Dendritic cell treated with granulocyte-macrophage colony-stimulating factor and Interleukin-4, amounts not matched to agents 40 ng/mL and 50 ng/mL, for 4 days (primary cell): Measurements from ENCODE around the gene FXYD4.

Experiments used
- H3K27ac Mint-ChIP-seq: one replicate; pipeline ENCODE4 v1.8.0; 2022; ENCODE audit warnings: mild to moderate bottlenecking, mixed read lengths
- H3K27me3 Mint-ChIP-seq: one replicate; pipeline ENCODE4 v1.8.0; 2022; ENCODE audit warnings: mild to moderate bottlenecking, mixed read lengths
- H3K36me3 Mint-ChIP-seq: one replicate; pipeline ENCODE4 v1.8.0; 2022; ENCODE audit warnings: low read depth, mixed read lengths
- H3K4me1 Mint-ChIP-seq: one replicate; pipeline ENCODE4 v1.8.0; 2022; ENCODE audit warnings: low read depth, mixed read lengths
- H3K4me3 Mint-ChIP-seq: one replicate; pipeline ENCODE4 v1.8.0; 2022; ENCODE audit warnings: mild to moderate bottlenecking, moderate library complexity, mixed read lengths
- H3K9me3 Mint-ChIP-seq: one replicate; pipeline ENCODE4 v1.8.0; 2022; ENCODE audit warnings: mixed read lengths
- intact Hi-C: fragments of 100-400 bp; cut with micrococcal nuclease; formaldehyde crosslinking; loops from one replicate; pipeline ENCODE4 v1.15.0; 2022

Gene FXYD4

DNA sequence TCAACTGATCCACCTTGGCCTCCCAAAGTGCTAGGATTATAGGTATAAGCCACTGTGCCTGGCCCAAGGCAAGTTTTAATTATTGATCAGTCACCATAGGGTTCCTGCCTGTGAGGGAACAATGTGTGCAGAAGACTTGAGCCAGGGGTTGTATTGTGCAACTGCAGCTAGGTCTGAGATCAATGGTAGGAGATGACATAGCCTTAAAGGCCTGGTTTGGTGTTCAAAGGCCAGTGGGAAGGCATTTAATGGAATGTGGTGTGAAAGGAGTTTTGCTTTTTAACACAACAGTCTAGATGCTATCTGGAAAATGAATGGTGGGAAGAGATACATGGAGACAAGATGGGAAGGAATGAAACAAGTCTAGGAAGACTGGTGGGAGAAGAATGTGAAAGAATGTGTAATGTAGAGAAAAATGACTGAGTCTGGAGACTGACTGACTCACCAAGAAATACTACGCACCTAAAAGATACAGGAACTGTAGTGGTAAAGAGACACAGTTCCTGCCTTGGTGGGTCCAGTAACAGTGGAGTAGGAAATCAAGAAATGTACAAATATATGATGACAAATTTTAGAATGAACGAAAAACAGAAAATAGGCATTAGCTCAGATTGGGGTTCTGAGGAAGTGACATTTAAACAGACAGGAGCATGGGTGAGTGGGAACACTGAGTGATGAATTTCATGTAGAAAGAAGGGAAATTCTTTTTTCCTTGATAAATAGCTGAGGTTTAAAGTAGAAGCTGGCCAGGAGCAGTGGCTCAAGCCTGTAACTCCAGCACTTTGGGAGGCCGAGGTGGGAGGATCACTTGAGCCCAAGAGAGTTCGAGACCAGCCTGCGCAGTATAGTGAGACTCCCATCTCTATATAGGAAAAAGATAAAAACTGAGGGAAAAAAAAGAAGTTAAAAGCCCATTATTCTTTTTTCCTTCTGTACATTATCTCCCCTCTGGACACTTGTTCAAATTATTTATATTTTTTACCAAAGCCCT, 28.2 kb downstream of the FXYD4 start:
- peak overlapping the region; percentile 60 for H3K27ac Mint-ChIP-seq
- H3K9me3 Mint-ChIP-seq, result no peaks in the 10 kb centered on the region
- intact Hi-C loops, result loop anchor here (5.0 kb wide), 2 partner anchors 37 to 38 kb away; partner anchors contain the start of gene ZNF487
- H3K4me1 Mint-ChIP-seq, result peaks cover 92% of the 10 kb centered on the region
- H3K27me3 Mint-ChIP-seq, result no peaks in the 10 kb centered on the region
- no peak overlapping the region for H3K4me3 Mint-ChIP-seq
- H3K36me3 Mint-ChIP-seq, result peaks cover 77% of the 10 kb centered on the region

DNA sequence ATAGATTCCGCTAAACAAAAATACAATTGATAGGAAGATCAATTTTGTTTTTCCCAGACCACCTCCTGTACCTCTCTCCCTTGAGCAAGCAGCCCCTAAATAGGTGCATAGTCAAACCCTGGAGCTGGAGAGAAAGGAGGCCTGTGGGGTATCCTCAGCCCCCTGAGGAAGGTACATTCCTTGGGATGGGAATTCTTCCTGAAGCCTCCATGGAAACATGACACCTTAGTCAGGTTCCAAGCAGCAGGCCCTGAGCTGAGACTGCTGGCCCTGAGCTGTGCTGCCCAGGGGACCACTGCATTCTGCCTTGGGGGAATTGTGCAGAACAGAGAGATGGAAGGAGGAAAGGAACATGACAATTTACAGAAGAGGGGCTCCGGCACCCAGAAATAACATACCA, 30.2 kb downstream of the FXYD4 start:
- Mint-ChIP-seq H3K27ac (peak overlapping the region; percentile 29), H3K4me1 (peaks cover 86% of the 10 kb centered on the region), H3K27me3 (no peaks in the 10 kb centered on the region), H3K36me3 (peaks cover 57% of the 10 kb centered on the region), H3K9me3 (no peaks in the 10 kb centered on the region), H3K4me3 (no peak overlapping the region)
- intact Hi-C loops, result no loop called here

DNA sequence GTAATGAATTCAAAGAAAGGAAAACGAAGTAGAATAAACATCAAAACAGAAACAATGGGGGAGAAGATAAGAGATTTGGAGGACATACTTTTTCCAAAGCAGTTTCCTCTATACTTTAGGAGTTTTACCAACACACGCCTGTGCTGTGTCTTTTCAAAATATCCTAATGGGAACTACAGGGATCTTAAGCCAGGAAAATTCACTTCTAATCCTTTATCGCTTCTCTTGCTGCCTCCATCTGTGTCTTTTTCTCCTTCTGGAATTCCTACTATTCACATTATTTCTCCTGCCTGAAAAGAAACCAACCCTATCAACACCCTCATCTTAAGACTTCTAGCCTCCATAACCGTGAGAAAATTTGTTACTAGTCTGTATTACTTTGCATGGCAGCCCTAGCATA, 30.7 kb downstream of the FXYD4 start:
- intact Hi-C loops, result no loop called here

DNA sequence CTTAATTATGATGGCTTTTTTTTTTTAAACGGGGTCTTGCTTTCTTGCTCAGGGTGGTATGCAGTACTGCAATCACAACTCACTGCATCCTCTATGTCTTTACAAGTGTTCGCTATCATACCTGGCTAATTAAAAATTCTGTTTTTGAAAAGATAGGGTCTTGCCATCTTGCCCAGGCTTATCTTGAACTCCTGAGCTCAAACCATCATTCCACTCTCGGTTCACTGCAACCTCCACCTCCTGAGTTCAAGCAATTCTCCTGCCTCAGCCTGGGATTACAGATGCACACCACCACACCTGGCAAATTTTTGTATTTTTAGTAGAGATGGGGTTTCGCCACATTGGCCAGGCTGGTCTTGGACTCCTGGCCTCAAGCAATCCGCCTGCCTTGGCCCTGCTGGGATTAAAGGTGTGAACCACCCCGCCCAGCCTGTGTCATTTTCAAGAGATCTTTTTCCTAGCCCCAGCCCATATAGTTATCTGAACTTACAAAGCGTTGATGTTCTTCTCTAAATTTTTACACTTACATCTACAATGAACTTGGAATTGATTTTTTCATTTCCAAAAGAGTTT, 31.5 kb downstream of the FXYD4 start:
- H3K4me3 Mint-ChIP-seq, result no peak overlapping the region
- H3K27me3 Mint-ChIP-seq, result no peaks in the 10 kb centered on the region
- intact Hi-C loops, result no loop called here
- no peak overlapping the region for H3K27ac Mint-ChIP-seq
- H3K9me3 Mint-ChIP-seq, result no peaks in the 10 kb centered on the region
- peaks cover 59% of the 10 kb centered on the region for H3K36me3 Mint-ChIP-seq
- H3K4me1 Mint-ChIP-seq, result peaks cover 77% of the 10 kb centered on the region

More for the DNA sequence above, 30.7 kb downstream of the FXYD4 start:
- no peak overlapping the region for H3K4me3 Mint-ChIP-seq
- H3K27ac Mint-ChIP-seq, result peak overlapping the region; percentile 29
- no peaks in the 10 kb centered on the region for H3K27me3 Mint-ChIP-seq
- peaks cover 83% of the 10 kb centered on the region for H3K4me1 Mint-ChIP-seq
- H3K9me3 Mint-ChIP-seq, result no peaks in the 10 kb centered on the region
- H3K36me3 Mint-ChIP-seq, result peaks cover 55% of the 10 kb centered on the region

DNA sequence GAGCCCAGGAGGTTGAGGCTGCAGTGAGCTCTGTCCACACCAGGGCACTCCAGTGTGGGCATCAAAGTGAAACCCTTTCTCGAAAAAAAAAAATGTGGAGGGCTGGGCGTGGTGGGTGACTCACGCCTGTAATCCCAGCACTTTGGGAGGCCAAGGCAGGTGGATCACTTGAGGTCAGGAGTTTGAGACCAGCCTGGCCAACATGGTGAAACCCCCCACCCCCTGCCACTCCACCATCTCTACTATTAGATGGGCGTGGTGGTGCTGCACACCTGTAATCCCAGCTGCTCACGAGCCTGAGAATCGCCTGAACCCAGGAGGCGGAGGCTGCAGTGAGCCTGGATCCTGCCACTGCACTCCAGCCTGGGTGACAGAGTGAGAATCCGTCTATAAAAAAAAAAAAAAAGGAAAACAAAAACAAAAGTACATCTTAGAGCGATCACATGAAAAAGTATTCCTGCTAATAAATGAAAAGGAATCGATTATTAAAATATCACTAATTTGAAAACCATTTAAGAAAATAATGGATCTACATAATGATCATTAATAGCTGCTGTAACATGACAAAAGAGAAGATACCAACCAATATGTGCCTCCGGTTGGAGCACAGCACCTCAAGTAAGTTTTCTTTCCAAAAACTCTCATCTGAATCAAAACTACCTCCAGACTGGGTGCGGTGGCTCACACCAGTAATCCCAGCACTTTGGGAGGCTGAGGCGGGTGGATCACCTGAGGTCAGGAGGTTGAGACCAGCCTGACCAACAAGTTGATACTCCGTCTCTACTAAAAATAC, 32.7 kb downstream of the FXYD4 start:
- no peaks in the 10 kb centered on the region for H3K9me3 Mint-ChIP-seq
- H3K4me3 Mint-ChIP-seq, result peak overlapping the region; percentile 69
- intact Hi-C loops, result no loop called here
- peaks cover 69% of the 10 kb centered on the region for H3K36me3 Mint-ChIP-seq
- peak overlapping the region; percentile 64 for H3K27ac Mint-ChIP-seq
- peaks cover 69% of the 10 kb centered on the region for H3K4me1 Mint-ChIP-seq
- H3K27me3 Mint-ChIP-seq, result no peaks in the 10 kb centered on the region

DNA sequence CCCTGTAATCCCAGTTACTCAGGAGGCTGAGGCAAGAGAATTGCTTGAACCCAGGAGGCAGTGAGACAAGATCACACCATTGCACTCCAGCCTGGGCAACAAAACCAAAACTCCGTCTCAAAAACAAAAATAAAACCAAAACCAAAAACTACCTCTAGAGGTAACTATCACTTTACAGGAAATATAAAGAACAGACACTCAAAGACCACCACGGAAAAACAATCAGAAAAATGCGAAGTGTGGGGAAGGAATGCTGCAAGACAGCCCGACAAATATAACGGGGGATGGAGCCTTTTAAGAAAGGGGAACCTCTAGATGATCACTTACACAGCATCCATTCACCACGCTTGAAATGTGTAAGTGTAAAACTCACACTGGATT, 33.3 kb downstream of the FXYD4 start:
- H3K4me1 Mint-ChIP-seq, result peaks cover 69% of the 10 kb centered on the region
- H3K4me3 Mint-ChIP-seq, result peak overlapping the region; percentile 69
- no peaks in the 10 kb centered on the region for H3K27me3 Mint-ChIP-seq
- no peaks in the 10 kb centered on the region for H3K9me3 Mint-ChIP-seq
- H3K36me3 Mint-ChIP-seq, result peaks cover 69% of the 10 kb centered on the region
- H3K27ac Mint-ChIP-seq, result peak overlapping the region; percentile 64
- intact Hi-C loops, result no loop called here

DNA sequence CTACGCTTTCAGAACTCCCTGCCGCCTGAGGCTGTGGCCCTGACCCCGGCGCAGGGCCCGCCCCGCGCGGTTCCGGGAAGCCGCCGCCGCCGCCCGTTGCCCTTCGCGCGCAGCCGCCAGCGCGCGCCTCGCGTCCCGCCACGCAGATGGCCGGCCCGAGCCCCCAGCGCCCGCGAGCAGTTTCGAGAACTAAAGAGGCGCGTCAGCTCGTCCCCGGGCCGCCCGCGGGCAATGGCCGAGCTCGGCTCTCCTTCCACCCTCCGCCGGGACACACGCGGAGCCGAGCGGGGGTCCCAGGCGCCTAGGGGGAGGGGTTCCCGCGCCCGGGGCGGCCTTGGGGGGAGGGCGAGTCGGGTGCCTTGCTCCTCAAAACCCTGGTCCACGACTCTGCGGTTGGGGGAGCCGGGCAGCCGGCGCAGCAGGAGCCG, 35.7 kb downstream of the FXYD4 start:
- peaks cover 56% of the 10 kb centered on the region for H3K4me1 Mint-ChIP-seq
- H3K27ac Mint-ChIP-seq, result peak overlapping the region; percentile 98
- H3K9me3 Mint-ChIP-seq, result no peaks in the 10 kb centered on the region
- H3K27me3 Mint-ChIP-seq, result no peaks in the 10 kb centered on the region
- peaks cover 51% of the 10 kb centered on the region for H3K36me3 Mint-ChIP-seq
- intact Hi-C loops, result loop anchor here (1.0 kb wide), 1 partner anchor 10 kb away; no protein-coding TSS in a partner anchor
- H3K4me3 Mint-ChIP-seq, result peak overlapping the region; percentile 88

DNA sequence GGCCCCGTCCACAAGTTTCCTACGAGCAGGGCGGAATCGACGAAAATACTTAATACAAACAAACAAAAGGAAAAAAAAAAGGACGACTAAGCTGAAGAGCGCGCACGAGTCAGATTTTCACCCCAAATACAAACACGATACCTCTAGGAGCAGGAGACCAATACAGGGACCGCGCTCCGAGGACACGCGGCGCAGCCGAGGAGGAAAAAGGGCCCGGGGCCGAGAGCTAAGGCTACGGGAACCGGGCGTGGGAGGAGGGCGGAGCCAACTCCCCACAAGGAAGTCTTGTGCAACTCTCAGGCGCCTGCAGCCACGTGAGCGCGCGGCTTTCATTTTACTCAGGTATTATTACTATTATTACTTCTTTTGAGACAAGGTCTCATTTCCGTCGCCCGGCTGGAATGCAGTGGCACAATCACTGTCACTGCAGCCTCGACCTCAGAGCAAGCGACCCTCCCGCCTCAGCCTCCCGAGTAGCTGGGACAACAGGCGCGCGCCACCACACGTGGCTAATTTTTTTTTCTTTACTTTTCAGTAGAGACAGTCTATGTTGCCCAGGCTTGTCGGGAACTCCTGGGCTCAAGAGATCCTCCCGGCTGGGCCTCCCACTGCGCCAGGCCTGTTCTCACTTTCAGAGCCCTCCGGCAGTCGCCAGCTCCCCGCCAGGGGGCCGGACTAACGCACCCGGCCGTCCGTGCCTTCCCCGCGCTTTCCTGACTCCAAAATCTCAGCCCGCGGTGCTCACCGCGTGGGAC, 36.3 kb downstream of the FXYD4 start:
- no peaks in the 10 kb centered on the region for H3K27me3 Mint-ChIP-seq
- intact Hi-C loops, result loop anchor here (1.0 kb wide), 1 partner anchor 10 kb away; no protein-coding TSS in a partner anchor
- peaks cover 45% of the 10 kb centered on the region for H3K36me3 Mint-ChIP-seq
- peak overlapping the region; percentile 98 for H3K27ac Mint-ChIP-seq
- no peaks in the 10 kb centered on the region for H3K9me3 Mint-ChIP-seq
- H3K4me1 Mint-ChIP-seq, result peaks cover 50% of the 10 kb centered on the region
- H3K4me3 Mint-ChIP-seq, result peak overlapping the region; percentile 88

DNA sequence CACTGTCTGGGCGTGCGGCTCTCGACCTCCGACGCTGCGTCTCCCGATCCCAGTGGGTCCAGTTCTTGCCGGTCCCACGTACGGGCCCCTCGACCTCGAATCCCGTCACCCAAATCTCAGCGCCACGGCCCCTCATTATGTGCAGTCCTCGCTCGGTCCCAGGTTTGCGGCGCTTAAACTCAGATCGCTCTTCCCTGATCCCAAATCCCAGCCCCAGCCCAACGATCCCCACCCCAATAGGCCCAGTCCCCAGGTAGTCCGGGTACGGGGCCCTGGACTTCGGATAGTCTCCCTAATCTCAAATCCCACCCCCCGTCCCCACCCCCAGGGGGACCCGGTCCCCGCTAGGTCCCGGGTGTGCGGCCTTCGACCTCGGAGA, 36.9 kb downstream of the FXYD4 start:
- peaks cover 40% of the 10 kb centered on the region for H3K36me3 Mint-ChIP-seq
- peaks cover 49% of the 10 kb centered on the region for H3K4me1 Mint-ChIP-seq
- H3K27me3 Mint-ChIP-seq, result no peaks in the 10 kb centered on the region
- peak overlapping the region; percentile 88 for H3K4me3 Mint-ChIP-seq
- H3K27ac Mint-ChIP-seq, result peak overlapping the region; percentile 98
- no peaks in the 10 kb centered on the region for H3K9me3 Mint-ChIP-seq
- intact Hi-C loops, result no loop called here

DNA sequence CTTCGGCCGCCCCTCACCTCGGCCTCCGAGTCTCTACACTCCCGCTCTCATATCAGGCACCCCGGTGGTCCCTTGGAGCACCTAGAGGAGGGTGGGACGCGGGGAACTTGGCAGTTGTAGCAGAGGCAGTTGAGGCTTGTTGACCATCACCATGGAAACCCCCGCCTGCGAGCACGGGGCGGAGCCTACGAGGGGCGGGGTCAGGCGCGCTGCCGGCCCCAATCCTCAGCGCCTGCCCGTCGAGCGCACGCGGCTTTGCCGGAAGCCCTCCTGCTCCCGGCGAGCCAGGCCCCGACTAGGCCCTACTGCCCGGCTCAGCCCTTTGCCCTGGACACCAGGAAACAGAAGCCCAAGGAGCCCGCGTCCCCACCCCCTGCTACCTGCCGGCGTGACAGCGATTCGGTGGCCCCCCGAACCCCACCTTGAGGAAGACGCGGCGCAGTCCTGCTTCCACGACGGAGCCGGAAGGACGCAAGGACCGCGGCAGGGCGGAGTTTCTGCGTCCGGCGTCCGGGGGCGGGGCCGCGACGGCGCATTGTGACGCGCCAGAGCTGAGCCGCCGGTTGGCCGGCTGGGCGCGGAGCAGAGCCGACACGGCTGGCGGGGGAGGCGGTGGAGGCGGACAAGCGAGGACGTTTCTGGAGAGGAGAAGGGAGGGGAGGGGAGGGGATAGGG, 37.4 kb downstream of the FXYD4 start, which contains the start of gene HNRNPF:
Gene HNRNPF, minus strand, starts transcription at position 477 of the 675 bp plus-strand sequence. CDS start 21,302 bp downstream, outside the sequence.
- no peaks in the 10 kb centered on the region for H3K9me3 Mint-ChIP-seq
- peak within 1 kb of the TSS; percentile 98 for H3K27ac Mint-ChIP-seq
- no peaks in the 10 kb centered on the region for H3K27me3 Mint-ChIP-seq
- peaks cover 34% of the 10 kb centered on the region for H3K36me3 Mint-ChIP-seq
- H3K4me1 Mint-ChIP-seq, result peaks cover 48% of the 10 kb centered on the region
- H3K4me3 Mint-ChIP-seq, result peak within 1 kb of the TSS; percentile 88
- intact Hi-C loops, result loop anchor here (1.0 kb wide), 2 partner anchors 11 to 27 kb away; no protein-coding TSS in a partner anchor

DNA sequence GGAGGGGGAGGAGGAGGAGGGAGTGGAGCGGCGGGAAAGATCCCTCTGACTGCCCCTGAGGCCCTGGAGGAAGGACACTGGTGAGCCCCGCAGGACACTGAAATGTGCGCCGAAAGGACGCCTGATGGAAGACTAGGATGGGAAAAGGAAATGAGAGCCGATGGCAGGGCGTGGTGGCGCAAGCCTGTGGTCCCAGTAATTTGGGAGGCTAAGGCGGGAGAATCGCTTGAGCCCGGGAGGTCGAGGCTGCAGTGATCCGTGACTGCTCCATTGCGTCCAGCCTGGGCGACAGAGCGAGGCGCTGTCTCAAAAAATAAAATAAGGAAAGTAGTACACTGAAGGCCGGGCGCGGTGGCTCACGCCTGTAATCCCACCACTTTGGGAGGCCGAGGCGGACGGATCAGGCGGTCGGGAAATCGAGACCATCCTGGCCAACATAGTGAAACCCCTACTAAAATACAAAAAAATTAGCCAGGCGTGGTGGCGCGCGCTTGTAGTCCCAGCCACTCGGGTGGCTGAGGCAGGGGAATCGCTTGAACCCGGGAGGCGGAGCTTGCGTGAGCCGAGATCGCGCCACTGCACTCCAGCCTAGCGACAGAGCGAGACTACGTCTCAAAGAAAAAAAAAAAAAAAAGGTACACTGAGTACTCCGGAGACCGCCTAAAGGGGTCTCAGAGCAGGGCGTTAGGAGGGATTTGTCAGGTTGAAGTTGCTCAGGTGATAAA, 38.1 kb downstream of the FXYD4 start:
- peak overlapping the region; percentile 98 for H3K27ac Mint-ChIP-seq
- H3K4me3 Mint-ChIP-seq, result peak overlapping the region; percentile 88
- H3K4me1 Mint-ChIP-seq, result peaks cover 41% of the 10 kb centered on the region
- peaks cover 27% of the 10 kb centered on the region for H3K36me3 Mint-ChIP-seq
- no peaks in the 10 kb centered on the region for H3K9me3 Mint-ChIP-seq
- intact Hi-C loops, result loop anchor here (1.0 kb wide), 2 partner anchors 11 to 27 kb away; no protein-coding TSS in a partner anchor
- no peaks in the 10 kb centered on the region for H3K27me3 Mint-ChIP-seq

DNA sequence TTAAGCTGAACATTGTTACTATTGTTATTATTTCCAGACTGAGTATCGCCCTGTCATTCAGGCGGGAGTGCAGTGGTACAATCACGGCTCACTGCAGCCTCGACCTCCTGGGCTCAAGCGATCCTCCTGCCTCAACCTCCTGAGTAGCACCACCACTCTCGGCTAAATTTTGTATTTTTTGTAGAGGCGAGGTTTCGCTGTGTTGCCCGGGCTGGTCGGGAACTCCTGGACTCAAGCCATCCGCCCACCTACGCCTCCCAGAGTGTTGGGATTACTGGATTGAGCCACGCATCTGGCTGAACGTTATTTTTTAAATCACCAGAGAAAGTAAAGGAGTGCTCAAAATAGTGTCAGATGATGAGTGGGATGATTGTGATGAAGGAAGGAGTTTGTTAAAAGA, 38.9 kb downstream of the FXYD4 start:
- Mint-ChIP-seq H3K9me3 (no peaks in the 10 kb centered on the region), H3K27me3 (no peaks in the 10 kb centered on the region), H3K27ac (peak overlapping the region; percentile 98), H3K4me3 (peak overlapping the region; percentile 88), H3K4me1 (peaks cover 37% of the 10 kb centered on the region), H3K36me3 (peaks cover 26% of the 10 kb centered on the region)
- intact Hi-C loops, result no loop called here
